Breast epithelium (tissue), 4 donors: ENCODE results near the gene CTDSPL. TPM values are rescaled to one million over a fixed set of nuclear protein-coding genes. Genes with fewer than 3 reads are reported as not detected.

ENCODE experiments used
- DNase-seq, 2 donors: peaks; one replicate each; pipeline ENCODE4 v3.0.0-alpha.2; 2019; ENCODE audit warnings: low spot score in 2 of 2
- H3K27ac ChIP-seq, 2 donors: fragments of 200-600 bp; sonication (generic) in 1 of 2; one replicate each; pipeline ENCODE4 v1.5.1; 2016 to 2019; ENCODE audit warnings: mild to moderate bottlenecking in 1 of 2
- H3K27me3 ChIP-seq, 2 donors: fragments of 200-600 bp; sonication (generic) in 1 of 2; one replicate each; pipeline versions ENCODE4 v1.5.1 to v1.6.0; 2017 to 2019; ENCODE audit warnings: control low read depth in 1 of 2, mild to moderate bottlenecking in 1 of 2
- H3K36me3 ChIP-seq: fragments of 200-600 bp; one replicate; pipeline ENCODE4 v1.5.1; 2019
- H3K4me1 ChIP-seq, 2 donors: fragments of 200-600 bp; sonication (generic); one replicate each; pipeline ENCODE4 v1.5.1; 2016 to 2019; ENCODE audit warnings: control low read depth in 1 of 2
- H3K4me3 ChIP-seq, 3 donors: fragments of 200-600 bp; sonication (generic); 1 replicate in 2 of 3; 2 replicates in 1 of 3; pipeline ENCODE4 v1.5.1; 2016 to 2019; ENCODE audit warnings: mild to moderate bottlenecking in 3 of 3, moderate library complexity in 2 of 3
- H3K9me3 ChIP-seq, 2 donors: fragments of 200-600 bp; sonication (generic) in 1 of 2; one replicate each; pipeline ENCODE4 v1.5.1; 2016 to 2019; ENCODE audit warnings: control low read depth in 1 of 2
- CTCF ChIP-seq, 3 donors: fragments of 450-650 bp; IDR thresholded peaks; one replicate each; pipeline ENCODE4 v1.5.1; 2016 to 2017; ENCODE audit warnings: antibody characterized with exemption in 3 of 3, mild to moderate bottlenecking in 3 of 3, moderate library complexity in 3 of 3
- POLR2A ChIP-seq: fragments of 450-650 bp; IDR thresholded peaks from one replicate; pipeline ENCODE4 v1.6.1; 2016; ENCODE audit warnings: antibody characterized with exemption, mild to moderate bottlenecking, moderate library complexity
- POLR2AphosphoS5 ChIP-seq, 3 donors: sonication (generic); formaldehyde crosslinking; IDR thresholded peaks; one replicate each; pipeline ENCODE4 v1.6.1; 2017; ENCODE audit warnings: antibody characterized with exemption in 3 of 3
- intact Hi-C: fragments of 100-400 bp; cut with DNase I; formaldehyde crosslinking; loops from one replicate; pipeline ENCODE4 v1.15.1; 2023; ENCODE audit warnings: low total_unique reads
- total RNA-seq, 3 donors: library from RNA; depleted of rRNA; stranded (reverse); fragments of >200 nt; gene quantifications; one replicate each; pipeline ENCODE4 v1.1.0, GENCODE V29; 2016

The CTDSPL gene
- total RNA-seq, 3 donors from 2014 or later: 40.0 to 80.8 (median 63.1) TPM

- H3K27me3 ChIP-seq: no peaks in the 10 kb centered on the region
- intact Hi-C loops: no loop called here
- H3K4me3 ChIP-seq: no peak overlapping the region
- peaks cover 21 to 23% of the 10 kb centered on the region in 2 donors for H3K4me1 ChIP-seq
- H3K9me3 ChIP-seq: no peaks in the 10 kb centered on the region
- H3K27ac ChIP-seq: peak overlapping the region; percentile 66 to 83
- TF ChIP-seq POLR2A (no peak), POLR2AphosphoS5 (IDR thresholded peaks at IDR 0.05) (no peak), CTCF (IDR thresholded peaks at IDR 0.05) (no peak)
- no peaks in the 10 kb centered on the region for H3K36me3 ChIP-seq
- DNase-seq: no peak
These were observed 80.2 kb downstream of the CTDSPL start for GRCh38 chr3:37941608-37942508.

GRCh38 chr3:37942646-37943045 is 81.0 kb downstream of the CTDSPL start:
- H3K9me3 ChIP-seq: no peaks in the 10 kb centered on the region
- intact Hi-C loops: no loop called here
- H3K4me1 ChIP-seq: peaks cover 21 to 23% of the 10 kb centered on the region in 2 donors
- H3K4me3 ChIP-seq: no peak overlapping the region
- TF ChIP-seq POLR2AphosphoS5 (IDR thresholded peaks at IDR 0.05) (no peak), POLR2A (no peak), CTCF (IDR thresholded peaks at IDR 0.05) (no peak)
- no peak for DNase-seq
- H3K36me3 ChIP-seq: no peaks in the 10 kb centered on the region
- H3K27ac ChIP-seq: peak overlapping the region; percentile 66 to 83
- no peaks in the 10 kb centered on the region for H3K27me3 ChIP-seq

GRCh38 chr3:37943126-37943525 is 81.4 kb downstream of the CTDSPL start:
- no peaks in the 10 kb centered on the region for H3K27me3 ChIP-seq
- no peaks in the 10 kb centered on the region for H3K36me3 ChIP-seq
- peaks cover 21 to 23% of the 10 kb centered on the region in 2 donors for H3K4me1 ChIP-seq
- no peak for DNase-seq
- no peaks in the 10 kb centered on the region for H3K9me3 ChIP-seq
- peak overlapping the region; percentile 66 to 83 for H3K27ac ChIP-seq
- intact Hi-C loops: no loop called here
- TF ChIP-seq POLR2AphosphoS5 (IDR thresholded peaks at IDR 0.05) (no peak), CTCF (IDR thresholded peaks at IDR 0.05) (no peak), POLR2A (no peak)
- H3K4me3 ChIP-seq: no peak overlapping the region

GRCh38 chr3:37943631-37944314 is 82.1 kb downstream of the CTDSPL start:
- H3K9me3 ChIP-seq: no peaks in the 10 kb centered on the region
- H3K4me1 ChIP-seq: peaks cover 21 to 23% of the 10 kb centered on the region in 2 donors
- intact Hi-C loops: no loop called here
- peak overlapping the region; percentile 66 to 83 for H3K27ac ChIP-seq
- no peak for DNase-seq
- H3K27me3 ChIP-seq: no peaks in the 10 kb centered on the region
- H3K36me3 ChIP-seq: no peaks in the 10 kb centered on the region
- no peak overlapping the region for H3K4me3 ChIP-seq
- TF ChIP-seq CTCF (IDR thresholded peaks at IDR 0.05): no peak

- Histone ChIP-seq H3K4me3 (no peak overlapping the region), H3K9me3 (no peaks in the 10 kb centered on the region), H3K36me3 (no peaks in the 10 kb centered on the region), H3K27ac (peak overlapping the region; percentile 83 to 88), H3K27me3 (no peaks in the 10 kb centered on the region), H3K4me1 (peaks cover 21 to 23% of the 10 kb centered on the region in 2 donors)
- intact Hi-C loops: no loop called here
- no peak for TF ChIP-seq POLR2AphosphoS5 (IDR thresholded peaks at IDR 0.05)
- no peak for TF ChIP-seq CTCF (IDR thresholded peaks at IDR 0.05)
- no peak for TF ChIP-seq POLR2A
- no peak for DNase-seq
These were observed 82.7 kb downstream of the CTDSPL start for GRCh38 chr3:37944391-37944842.
